ENCODE results near the gene GALNT13. TPM values are rescaled to one million over a fixed set of nuclear protein-coding genes. Genes with fewer than 3 reads are reported as not detected.
"Not testable (repeated sequence)": the region's sequence is repeated elsewhere in the genome, so short reads cannot be mapped to it uniquely, and the experiment has no call there.

The GALNT13 gene
- total RNA-seq, 1 donor from 2014 or later = 0.13 TPM

GRCh38 chr2:154466226-154466625 is 594.5 kb downstream of the GALNT13 start:
- TF ChIP-seq CTCF (IDR thresholded peaks at IDR 0.05) = no peak
- no peaks in the 10 kb centered on the region for H3K4me1 Mint-ChIP-seq (ENCODE audit: unreplicated experiment)
- H3K9me3 Mint-ChIP-seq (ENCODE audit: unreplicated experiment) = no peaks in the 10 kb centered on the region
- peaks cover 3% of the 10 kb centered on the region for H3K27me3 Mint-ChIP-seq (ENCODE audit: unreplicated experiment)
- H3K27ac Mint-ChIP-seq (ENCODE audit: unreplicated experiment) = no peak overlapping the region
- no peaks in the 10 kb centered on the region for H3K36me3 Mint-ChIP-seq (ENCODE audit: unreplicated experiment)
- DNase-seq (ENCODE audit: extremely low spot score, unreplicated experiment) = no peak
- H3K4me3 Mint-ChIP-seq (ENCODE audit: unreplicated experiment) = no peak overlapping the region

- Mint-ChIP-seq H3K27ac (ENCODE audit: unreplicated experiment) (no peak overlapping the region), H3K27me3 (ENCODE audit: unreplicated experiment) (peaks cover 3% of the 10 kb centered on the region), H3K9me3 (ENCODE audit: unreplicated experiment) (no peaks in the 10 kb centered on the region), H3K4me1 (ENCODE audit: unreplicated experiment) (no peaks in the 10 kb centered on the region), H3K4me3 (ENCODE audit: unreplicated experiment) (no peak overlapping the region), H3K36me3 (ENCODE audit: unreplicated experiment) (no peaks in the 10 kb centered on the region)
- DNase-seq (ENCODE audit: extremely low spot score, unreplicated experiment) = no peak
- no peak for TF ChIP-seq CTCF (IDR thresholded peaks at IDR 0.05)
These were observed 598.7 kb downstream of the GALNT13 start for GRCh38 chr2:154470376-154470775.

GRCh38 chr2:154471492-154471891 is 599.8 kb downstream of the GALNT13 start:
- DNase-seq (ENCODE audit: extremely low spot score, unreplicated experiment); H3K27ac Mint-ChIP-seq (ENCODE audit: unreplicated experiment); H3K9me3 Mint-ChIP-seq (ENCODE audit: unreplicated experiment); H3K4me3 Mint-ChIP-seq (ENCODE audit: unreplicated experiment); H3K36me3 Mint-ChIP-seq (ENCODE audit: unreplicated experiment); H3K27me3 Mint-ChIP-seq (ENCODE audit: unreplicated experiment); H3K4me1 Mint-ChIP-seq (ENCODE audit: unreplicated experiment): not testable (repeated sequence)

GRCh38 chr2:154477319-154477718 is 605.6 kb downstream of the GALNT13 start:
- Mint-ChIP-seq H3K27ac (ENCODE audit: unreplicated experiment) (no peak overlapping the region), H3K27me3 (ENCODE audit: unreplicated experiment) (peaks cover 3% of the 10 kb centered on the region), H3K4me1 (ENCODE audit: unreplicated experiment) (no peaks in the 10 kb centered on the region), H3K4me3 (ENCODE audit: unreplicated experiment) (no peak overlapping the region), H3K36me3 (ENCODE audit: unreplicated experiment) (no peaks in the 10 kb centered on the region), H3K9me3 (ENCODE audit: unreplicated experiment) (no peaks in the 10 kb centered on the region)
- no peak for DNase-seq (ENCODE audit: extremely low spot score, unreplicated experiment)
- no peak for TF ChIP-seq CTCF (IDR thresholded peaks at IDR 0.05)

- Mint-ChIP-seq H3K27ac (ENCODE audit: unreplicated experiment) (no peak overlapping the region), H3K4me1 (ENCODE audit: unreplicated experiment) (no peaks in the 10 kb centered on the region), H3K4me3 (ENCODE audit: unreplicated experiment) (no peak overlapping the region), H3K9me3 (ENCODE audit: unreplicated experiment) (no peaks in the 10 kb centered on the region), H3K36me3 (ENCODE audit: unreplicated experiment) (no peaks in the 10 kb centered on the region), H3K27me3 (ENCODE audit: unreplicated experiment) (peaks cover 3% of the 10 kb centered on the region)
- no peak for DNase-seq (ENCODE audit: extremely low spot score, unreplicated experiment)
- no peak for TF ChIP-seq CTCF (IDR thresholded peaks at IDR 0.05)
These were observed 608.8 kb downstream of the GALNT13 start for GRCh38 chr2:154480521-154480920.

- Mint-ChIP-seq H3K4me1 (ENCODE audit: unreplicated experiment) (no peaks in the 10 kb centered on the region), H3K36me3 (ENCODE audit: unreplicated experiment) (no peaks in the 10 kb centered on the region), H3K4me3 (ENCODE audit: unreplicated experiment) (no peak overlapping the region), H3K27ac (ENCODE audit: unreplicated experiment) (no peak overlapping the region), H3K27me3 (ENCODE audit: unreplicated experiment) (peaks cover 3% of the 10 kb centered on the region), H3K9me3 (ENCODE audit: unreplicated experiment) (no peaks in the 10 kb centered on the region)
- no peak for DNase-seq (ENCODE audit: extremely low spot score, unreplicated experiment)
- TF ChIP-seq CTCF (IDR thresholded peaks at IDR 0.05) = no peak
These were observed 609.6 kb downstream of the GALNT13 start for GRCh38 chr2:154481336-154481735.
